RWPE2 (cell line): ENCODE results near the gene HMGB2.

Source experiments
- ATAC-seq: fragments of 200-7000 bp; cut with Tn5 transposase; 3 replicates; pipeline ENCODE4 v1.9.1; 2021; ENCODE audit warnings: low read depth
- DNase-seq: peaks from one replicate; pipeline ENCODE4 v3.0.0-alpha.2; 2020; ENCODE audit warnings: low spot score
- H3K27ac ChIP-seq: fragments of 450-650 bp; 2 replicates; pipeline ENCODE4 v1.5.1; 2017; ENCODE audit warnings: mild to moderate bottlenecking; ENCODE audit not compliant: poor library complexity, severe bottlenecking
- H3K27me3 ChIP-seq: fragments of 250-450 bp; sonication (Bioruptor Pico); 2 replicates; pipeline ENCODE4 v1.5.1; 2021; ENCODE audit warnings: mild to moderate bottlenecking, moderate library complexity; ENCODE audit not compliant: insufficient read depth, poor library complexity, severe bottlenecking
- H3K36me3 ChIP-seq: fragments of 250-450 bp; sonication (Bioruptor Pico); 2 replicates; pipeline ENCODE4 v1.5.1; 2020; ENCODE audit warnings: low read depth, mild to moderate bottlenecking, moderate library complexity
- H3K4me1 ChIP-seq: fragments of 250-450 bp; sonication (Bioruptor Pico); 2 replicates; pipeline ENCODE4 v1.5.1; 2021; ENCODE audit warnings: mild to moderate bottlenecking, moderate library complexity; ENCODE audit not compliant: insufficient read depth, poor library complexity, severe bottlenecking
- H3K4me3 ChIP-seq: fragments of 250-450 bp; sonication (Bioruptor Pico); 2 replicates; pipeline ENCODE4 v1.5.1; 2021; ENCODE audit warnings: mild to moderate bottlenecking, moderate library complexity; ENCODE audit not compliant: severe bottlenecking
- H3K9me3 ChIP-seq: fragments of 250-450 bp; sonication (Bioruptor Pico); 2 replicates; pipeline ENCODE4 v1.5.1; 2021; ENCODE audit warnings: mild to moderate bottlenecking, moderate library complexity; ENCODE audit not compliant: severe bottlenecking
- TF ChIP-seq, protein P1 (sequence below): fragments of 450-650 bp; IDR thresholded peaks from one replicate; pipeline ENCODE4 v1.5.1; 2017; ENCODE audit warnings: mild to moderate bottlenecking, moderate library complexity; ENCODE audit not compliant: poor library complexity, severe bottlenecking

Gene HMGB2

DNA sequence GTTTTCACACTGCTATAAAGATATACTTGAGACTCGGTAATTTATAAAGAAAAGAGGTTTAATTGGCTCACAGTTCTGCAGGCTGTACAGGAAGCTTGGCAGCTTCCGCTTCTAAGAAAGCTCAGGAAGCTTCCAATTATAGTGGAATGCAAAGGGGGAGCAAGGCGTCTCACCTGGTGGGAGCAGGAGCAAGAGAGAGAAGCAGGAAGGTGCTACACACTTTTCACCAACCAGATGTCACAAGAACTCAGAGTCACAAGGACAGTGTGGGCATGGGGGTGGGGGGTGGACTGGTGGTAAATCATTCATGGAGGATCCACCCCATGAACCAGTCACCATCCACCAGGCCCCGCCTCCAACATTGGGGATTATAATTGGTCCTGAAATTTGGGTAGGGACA is 22.8 kb downstream of the HMGB2 start:
- H3K27ac ChIP-seq: no peak overlapping the region
- H3K4me1 ChIP-seq: no peaks in the 10 kb centered on the region
- TF ChIP-seq, protein P1, sequence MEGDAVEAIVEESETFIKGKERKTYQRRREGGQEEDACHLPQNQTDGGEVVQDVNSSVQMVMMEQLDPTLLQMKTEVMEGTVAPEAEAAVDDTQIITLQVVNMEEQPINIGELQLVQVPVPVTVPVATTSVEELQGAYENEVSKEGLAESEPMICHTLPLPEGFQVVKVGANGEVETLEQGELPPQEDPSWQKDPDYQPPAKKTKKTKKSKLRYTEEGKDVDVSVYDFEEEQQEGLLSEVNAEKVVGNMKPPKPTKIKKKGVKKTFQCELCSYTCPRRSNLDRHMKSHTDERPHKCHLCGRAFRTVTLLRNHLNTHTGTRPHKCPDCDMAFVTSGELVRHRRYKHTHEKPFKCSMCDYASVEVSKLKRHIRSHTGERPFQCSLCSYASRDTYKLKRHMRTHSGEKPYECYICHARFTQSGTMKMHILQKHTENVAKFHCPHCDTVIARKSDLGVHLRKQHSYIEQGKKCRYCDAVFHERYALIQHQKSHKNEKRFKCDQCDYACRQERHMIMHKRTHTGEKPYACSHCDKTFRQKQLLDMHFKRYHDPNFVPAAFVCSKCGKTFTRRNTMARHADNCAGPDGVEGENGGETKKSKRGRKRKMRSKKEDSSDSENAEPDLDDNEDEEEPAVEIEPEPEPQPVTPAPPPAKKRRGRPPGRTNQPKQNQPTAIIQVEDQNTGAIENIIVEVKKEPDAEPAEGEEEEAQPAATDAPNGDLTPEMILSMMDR: no peak
- H3K36me3 ChIP-seq: no peaks in the 10 kb centered on the region
- H3K27me3 ChIP-seq: no peaks in the 10 kb centered on the region
- ATAC-seq (no peak), DNase-seq (no peak)
- H3K9me3 ChIP-seq: no peaks in the 10 kb centered on the region
- no peak overlapping the region for H3K4me3 ChIP-seq

DNA sequence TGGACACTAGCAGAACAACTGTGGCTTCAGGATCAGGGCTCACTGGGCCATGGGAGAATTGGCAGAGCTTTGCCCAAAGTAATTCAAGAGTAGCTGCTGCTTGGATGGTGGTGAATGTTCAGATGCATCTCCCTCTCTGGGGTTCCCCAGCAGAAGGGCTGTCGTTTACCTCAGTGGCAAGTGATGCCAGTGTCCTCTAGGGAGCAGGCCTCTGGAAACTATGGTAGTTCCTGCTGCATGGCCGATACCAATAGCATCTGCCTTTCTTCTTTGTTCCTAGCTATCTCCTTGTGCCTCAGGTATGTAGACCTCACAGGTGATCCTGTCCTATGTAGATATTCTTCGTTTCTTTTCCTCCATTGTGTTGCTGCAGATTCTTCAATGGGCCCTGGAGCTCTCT is 26.4 kb downstream of the HMGB2 start:
- Histone ChIP-seq H3K36me3 (peaks cover 4% of the 10 kb centered on the region; the same call in 1 of the 2 replicates), H3K4me1 (no peaks in the 10 kb centered on the region), H3K27me3 (no peaks in the 10 kb centered on the region), H3K9me3 (no peaks in the 10 kb centered on the region), H3K4me3 (no peak overlapping the region), H3K27ac (no peak overlapping the region)
- ATAC-seq (no peak), DNase-seq (no peak)
- TF ChIP-seq, protein P1: no peak

DNA sequence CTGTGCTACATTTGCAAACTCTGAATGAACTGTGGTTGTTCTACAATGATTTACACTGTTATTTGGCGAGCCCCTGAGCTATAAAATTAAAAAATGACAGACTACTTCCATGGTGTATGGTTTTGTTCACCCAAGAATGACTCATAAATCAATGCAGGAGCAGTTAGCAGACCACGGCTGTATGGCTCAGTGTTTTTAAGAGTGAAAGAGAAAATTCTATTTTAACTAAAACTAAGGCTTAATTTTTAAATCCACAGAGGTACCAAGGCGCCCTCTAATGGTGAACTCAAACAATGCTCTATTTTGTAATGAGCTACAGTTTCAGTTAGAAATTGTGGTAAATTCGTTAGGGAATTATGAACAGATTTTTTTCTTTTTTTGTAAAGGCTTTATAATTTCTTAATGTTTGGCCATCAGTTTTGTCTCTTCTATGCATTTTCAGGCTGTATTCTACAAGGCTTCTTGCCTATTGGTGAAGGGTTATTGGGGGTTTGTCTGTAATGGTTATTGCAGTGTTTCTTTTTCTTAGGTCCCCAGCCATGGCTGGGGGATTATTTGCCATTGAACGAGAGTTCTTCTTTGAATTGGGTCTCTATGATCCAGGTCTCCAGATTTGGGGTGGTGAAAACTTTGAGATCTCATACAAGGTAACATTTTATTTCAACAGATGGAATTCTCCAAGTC is 32.5 kb downstream of the HMGB2 start:
- peaks cover 4% of the 10 kb centered on the region; the same call in 1 of the 2 replicates for H3K36me3 ChIP-seq
- DNase-seq: no peak
- H3K27ac ChIP-seq: no peak overlapping the region

DNA sequence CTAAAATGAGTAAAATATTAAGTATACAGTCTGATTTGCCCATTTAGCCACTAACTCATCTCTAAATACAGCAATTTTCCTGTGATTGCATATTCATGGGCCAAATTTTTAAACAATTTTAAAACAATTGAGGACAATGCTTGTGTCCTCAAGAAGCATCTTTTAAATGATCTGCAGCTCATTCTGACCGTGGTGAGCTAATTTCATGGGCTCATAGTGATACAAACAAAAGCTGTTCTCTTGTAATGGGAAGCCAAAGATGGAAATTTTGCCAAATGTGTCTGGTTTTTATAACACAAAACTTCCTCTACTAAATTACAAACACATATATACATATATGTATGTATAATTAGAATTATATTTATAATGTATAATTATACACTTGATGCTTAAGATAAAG is 39.7 kb downstream of the HMGB2 start:
- no peak for ATAC-seq
- DNase-seq: no peak
- no peaks in the 10 kb centered on the region for H3K36me3 ChIP-seq
- H3K4me3 ChIP-seq: no peak overlapping the region
- no peaks in the 10 kb centered on the region for H3K9me3 ChIP-seq
- H3K27ac ChIP-seq: no peak overlapping the region
- no peaks in the 10 kb centered on the region for H3K27me3 ChIP-seq
- H3K4me1 ChIP-seq: no peaks in the 10 kb centered on the region
- TF ChIP-seq, protein P1: no peak

More for the DNA sequence above, 32.5 kb downstream of the HMGB2 start:
- no peaks in the 10 kb centered on the region for H3K9me3 ChIP-seq
- H3K27me3 ChIP-seq: no peaks in the 10 kb centered on the region
- no peaks in the 10 kb centered on the region for H3K4me1 ChIP-seq
- no peak for ATAC-seq
- TF ChIP-seq, protein P1: peak; percentile 66
- no peak overlapping the region for H3K4me3 ChIP-seq

DNA sequence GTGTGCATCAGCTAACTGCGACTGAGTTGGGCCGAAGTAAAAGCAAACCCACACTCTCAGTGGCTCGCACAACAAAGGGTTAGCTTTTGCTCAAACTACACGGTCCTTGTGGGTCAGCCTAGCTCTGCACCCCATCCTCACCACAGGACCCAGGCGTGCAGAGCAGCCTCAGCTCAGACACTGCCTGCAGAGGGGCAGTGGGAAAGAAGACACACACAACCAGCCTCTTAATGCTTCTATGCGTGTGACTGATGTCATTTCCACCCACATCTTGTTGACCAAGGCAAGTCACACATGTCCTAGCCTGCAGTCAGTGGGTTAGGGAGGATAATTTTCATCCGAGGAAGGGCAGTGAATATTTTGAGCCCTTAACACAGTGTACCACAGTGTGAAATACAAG is 40.5 kb downstream of the HMGB2 start:
- ATAC-seq (0 out of 3 replicates have a peak, but pooled peaks have one; percentile 12), DNase-seq (no peak)
- no peaks in the 10 kb centered on the region for H3K27me3 ChIP-seq
- no peak overlapping the region for H3K4me3 ChIP-seq
- H3K27ac ChIP-seq: no peak overlapping the region
- no peaks in the 10 kb centered on the region for H3K9me3 ChIP-seq
- H3K4me1 ChIP-seq: no peaks in the 10 kb centered on the region
- TF ChIP-seq, protein P1: no peak
- no peaks in the 10 kb centered on the region for H3K36me3 ChIP-seq
